Stimulated activated effector memory CD8-positive, alpha-beta T cell treated with anti-CD3 and anti-CD28 coated beads, Interleukin-12 subunit alpha, Interleukin-12 subunit beta, amount 100 ng/mL, for 72 hours (primary cell): ENCODE data around the gene MMP24OS.

Source experiments
- ATAC-seq: fragments of 150-1000 bp; cut with Tn5 transposase; 2 replicates; pipeline ENCODE4 v1.10.0; 2021
- DNase-seq, 2 donors: peaks; one replicate each; pipeline ENCODE4 v3.0.0; 2021 to 2022; ENCODE audit warnings: low spot score in 2 of 2
- H3K27ac Mint-ChIP-seq: one replicate; pipeline ENCODE4 v1.8.0; 2022; ENCODE audit warnings: mild to moderate bottlenecking, mixed read lengths
- H3K36me3 Mint-ChIP-seq: one replicate; pipeline ENCODE4 v1.8.0; 2022; ENCODE audit warnings: mild to moderate bottlenecking, mixed read lengths
- H3K4me1 Mint-ChIP-seq: one replicate; pipeline ENCODE4 v1.8.0; 2022; ENCODE audit warnings: mixed read lengths
- H3K4me3 Mint-ChIP-seq: one replicate; pipeline ENCODE4 v1.8.0; 2022; ENCODE audit warnings: mild to moderate bottlenecking, mixed read lengths
- H3K9me3 Mint-ChIP-seq: one replicate; pipeline ENCODE4 v1.8.0; 2022; ENCODE audit warnings: mixed read lengths

MMP24OS gene

GRCh38 chr20:35290186-35290886 is 12.4 kb upstream of the MMP24OS start:
- Mint-ChIP-seq H3K4me3 (no peak overlapping the region), H3K36me3 (peaks cover 6% of the 10 kb centered on the region), H3K9me3 (no peaks in the 10 kb centered on the region), H3K27ac (no peak overlapping the region), H3K4me1 (peaks cover 10% of the 10 kb centered on the region)
- ATAC-seq = no peak
- no peak for DNase-seq

- Mint-ChIP-seq H3K27ac (no peak overlapping the region), H3K36me3 (peaks cover 19% of the 10 kb centered on the region), H3K4me3 (no peak overlapping the region), H3K9me3 (no peaks in the 10 kb centered on the region), H3K4me1 (peaks cover 21% of the 10 kb centered on the region)
- ATAC-seq = no peak
- DNase-seq = no peak
These were observed 10.6 kb upstream of the MMP24OS start for GRCh38 chr20:35288325-35289060.

GRCh38 chr20:35287509-35288324 is 9.8 kb upstream of the MMP24OS start:
- Mint-ChIP-seq H3K4me3 (no peak overlapping the region), H3K36me3 (peaks cover 25% of the 10 kb centered on the region), H3K9me3 (no peaks in the 10 kb centered on the region), H3K4me1 (peaks cover 27% of the 10 kb centered on the region), H3K27ac (no peak overlapping the region)
- ATAC-seq (no peak), DNase-seq (no peak)

GRCh38 chr20:35286899-35287508 is 9.1 kb upstream of the MMP24OS start:
- no peak for DNase-seq
- Mint-ChIP-seq H3K27ac (no peak overlapping the region), H3K36me3 (peaks cover 32% of the 10 kb centered on the region), H3K4me1 (peaks cover 27% of the 10 kb centered on the region), H3K9me3 (no peaks in the 10 kb centered on the region), H3K4me3 (no peak overlapping the region)
- no peak for ATAC-seq

- DNase-seq = no peak
- peaks cover 27% of the 10 kb centered on the region for H3K4me1 Mint-ChIP-seq
- H3K4me3 Mint-ChIP-seq = peak overlapping the region; percentile 87
- peaks cover 39% of the 10 kb centered on the region for H3K36me3 Mint-ChIP-seq
- H3K27ac Mint-ChIP-seq = peak overlapping the region; percentile 94
- no peak for ATAC-seq
- no peaks in the 10 kb centered on the region for H3K9me3 Mint-ChIP-seq
These were observed 8.4 kb upstream of the MMP24OS start for GRCh38 chr20:35286077-35286898.

GRCh38 chr20:35285806-35286076 is 7.8 kb upstream of the MMP24OS start:
- Mint-ChIP-seq H3K4me3 (peak overlapping the region; percentile 87), H3K27ac (peak overlapping the region; percentile 94), H3K9me3 (no peaks in the 10 kb centered on the region), H3K36me3 (peaks cover 44% of the 10 kb centered on the region), H3K4me1 (peaks cover 27% of the 10 kb centered on the region)
- DNase-seq = no peak
- ATAC-seq = no peak

GRCh38 chr20:35284992-35285805 is 7.3 kb upstream of the MMP24OS start:
- Mint-ChIP-seq H3K27ac (peak overlapping the region; percentile 94), H3K4me1 (peaks cover 30% of the 10 kb centered on the region), H3K36me3 (peaks cover 50% of the 10 kb centered on the region), H3K9me3 (no peaks in the 10 kb centered on the region), H3K4me3 (peak overlapping the region; percentile 87)
- no peak for ATAC-seq
- DNase-seq = no peak

- Mint-ChIP-seq H3K36me3 (peaks cover 57% of the 10 kb centered on the region), H3K9me3 (no peaks in the 10 kb centered on the region), H3K4me1 (peaks cover 33% of the 10 kb centered on the region), H3K27ac (peak within 1 kb of the TSS; percentile 94), H3K4me3 (peak within 1 kb of the TSS; percentile 87)
- DNase-seq = peak; percentile 67 to 89
- peak; percentile 87 for ATAC-seq
These were observed 6.5 kb upstream of the MMP24OS start, which contains the start of gene EIF6 for GRCh38 chr20:35284267-35284991. EIF6 (minus strand) TSS chr20:35284772; CDS start chr20:35284487, 285 bp downstream.

- Mint-ChIP-seq H3K36me3 (peaks cover 65% of the 10 kb centered on the region), H3K4me3 (peak overlapping the region; percentile 87), H3K27ac (peak overlapping the region; percentile 94), H3K9me3 (no peaks in the 10 kb centered on the region), H3K4me1 (peaks cover 37% of the 10 kb centered on the region)
- peak; percentile 54 for ATAC-seq
- peak in 1 of 2 donors; percentile 59 for DNase-seq
These were observed 5.7 kb upstream of the MMP24OS start for GRCh38 chr20:35283441-35284266.

GRCh38 chr20:35281506-35282101 is 3.7 kb upstream of the MMP24OS start:
- no peak for DNase-seq
- Mint-ChIP-seq H3K27ac (no peak overlapping the region), H3K4me3 (no peak overlapping the region), H3K9me3 (no peaks in the 10 kb centered on the region), H3K36me3 (peaks cover 86% of the 10 kb centered on the region), H3K4me1 (peaks cover 52% of the 10 kb centered on the region)
- ATAC-seq = no peak

GRCh38 chr20:35280523-35280922 is 2.6 kb upstream of the MMP24OS start:
- no peaks in the 10 kb centered on the region for H3K9me3 Mint-ChIP-seq
- no peak overlapping the region for H3K4me3 Mint-ChIP-seq
- peaks cover 89% of the 10 kb centered on the region for H3K36me3 Mint-ChIP-seq
- peaks cover 54% of the 10 kb centered on the region for H3K4me1 Mint-ChIP-seq
- ATAC-seq = no peak
- DNase-seq = no peak
- H3K27ac Mint-ChIP-seq = peak overlapping the region; percentile 99

GRCh38 chr20:35279533-35280174 is 1.7 kb upstream of the MMP24OS start:
- Mint-ChIP-seq H3K4me3 (no peak overlapping the region), H3K4me1 (peaks cover 48% of the 10 kb centered on the region), H3K27ac (peak overlapping the region; percentile 99), H3K9me3 (no peaks in the 10 kb centered on the region), H3K36me3 (peaks cover 86% of the 10 kb centered on the region)
- ATAC-seq (no peak), DNase-seq (no peak)
